H9 (cell line): Measurements from ENCODE around the gene SH3TC2. TPM values are rescaled to one million over a fixed set of nuclear protein-coding genes. Genes with fewer than 3 reads are reported as not detected.

Experiments used
- DNase-seq: peaks from one replicate; pipeline ENCODE4 v3.0.0-alpha.2; 2017
- H2AFZ ChIP-seq: one replicate; pipeline ENCODE4 v1.6.1; 2013; ENCODE audit warnings: mild to moderate bottlenecking, low read length, control low read depth, moderate library complexity
- H2AK5ac ChIP-seq: 2 replicates; pipeline ENCODE4 v1.6.1; 2013; ENCODE audit warnings: low read length, control low read depth, mixed read lengths; ENCODE audit not compliant: insufficient read length
- H2BK120ac ChIP-seq: one replicate; pipeline ENCODE4 v1.6.1; 2013; ENCODE audit warnings: low read depth, mild to moderate bottlenecking, low read length, control low read depth, inconsistent platforms; ENCODE audit not compliant: poor library complexity, severe bottlenecking
- H2BK12ac ChIP-seq: 2 replicates; pipeline ENCODE4 v1.6.1; 2013; ENCODE audit warnings: low read length, control low read depth, mixed read lengths, low read depth; ENCODE audit not compliant: insufficient read length
- H2BK15ac ChIP-seq: 2 replicates; pipeline ENCODE4 v1.6.1; 2013; ENCODE audit warnings: low read depth, low read length, control low read depth
- H2BK20ac ChIP-seq: one replicate; pipeline ENCODE4 v1.6.1; 2013; ENCODE audit warnings: low read depth, mild to moderate bottlenecking, low read length, control low read depth, inconsistent platforms; ENCODE audit not compliant: poor library complexity, severe bottlenecking
- H2BK5ac ChIP-seq: 2 replicates; pipeline ENCODE4 v1.6.1; 2013; ENCODE audit warnings: low read length, control low read depth, mixed read lengths; ENCODE audit not compliant: insufficient read length
- H3K14ac ChIP-seq: 2 replicates; pipeline ENCODE4 v1.6.1; 2013; ENCODE audit warnings: low read length, control low read depth; ENCODE audit not compliant: insufficient read depth
- H3K18ac ChIP-seq: 2 replicates; pipeline ENCODE4 v1.6.1; 2013; ENCODE audit warnings: low read depth, mild to moderate bottlenecking, mixed read lengths, low read length, control low read depth; ENCODE audit not compliant: insufficient read length
- H3K23ac ChIP-seq: 2 replicates; pipeline ENCODE4 v1.6.1; 2013; ENCODE audit warnings: low read length, control low read depth, mixed read lengths, low read depth; ENCODE audit not compliant: insufficient read length
- H3K23me2 ChIP-seq: 2 replicates; pipeline ENCODE4 v1.6.1; 2013; ENCODE audit warnings: low read depth, mild to moderate bottlenecking, mixed read lengths, low read length, control low read depth; ENCODE audit not compliant: insufficient read length, poor library complexity, severe bottlenecking
- H3K27ac ChIP-seq: 2 replicates; pipeline ENCODE4 v1.5.1; 2013; ENCODE audit warnings: low read length, control low read depth, mixed read lengths, low read depth; ENCODE audit not compliant: insufficient read length
- H3K27me3 ChIP-seq: 2 replicates; pipeline ENCODE4 v1.6.1; 2013; ENCODE audit warnings: low read length, control low read depth, inconsistent platforms; ENCODE audit not compliant: insufficient read depth
- H3K4ac ChIP-seq: 2 replicates; pipeline ENCODE4 v1.6.1; 2013; ENCODE audit warnings: low read depth, mild to moderate bottlenecking, control low read depth, inconsistent platforms, low read length, moderate library complexity
- H3K4me1 ChIP-seq: 2 replicates; pipeline ENCODE4 v1.6.1; 2013; ENCODE audit warnings: low read length, control low read depth, inconsistent platforms; ENCODE audit not compliant: insufficient read depth
- H3K4me2 ChIP-seq: 2 replicates; pipeline ENCODE4 v1.6.1; 2013; ENCODE audit warnings: low read length, control low read depth, mixed read lengths; ENCODE audit not compliant: insufficient read length, insufficient read depth
- H3K56ac ChIP-seq: 2 replicates; pipeline ENCODE4 v1.6.1; 2013; ENCODE audit warnings: low read depth, mild to moderate bottlenecking, mixed read lengths, low read length, control low read depth; ENCODE audit not compliant: insufficient read length
- H3K79me1 ChIP-seq: 2 replicates; pipeline ENCODE4 v1.6.1; 2013; ENCODE audit warnings: low read depth, mild to moderate bottlenecking, moderate library complexity, low read length, control low read depth, inconsistent platforms; ENCODE audit not compliant: insufficient read depth, poor library complexity, severe bottlenecking
- H3K79me2 ChIP-seq: 2 replicates; pipeline ENCODE4 v1.6.1; 2013; ENCODE audit warnings: low read length, control low read depth, inconsistent platforms; ENCODE audit not compliant: insufficient read depth
- H3K9ac ChIP-seq: 2 replicates; pipeline ENCODE4 v1.6.1; 2013; ENCODE audit warnings: low read length, control low read depth, mixed read lengths; ENCODE audit not compliant: insufficient read length; ENCODE audit errors: extremely low read depth
- H3K9me3 ChIP-seq: one replicate; pipeline ENCODE4 v1.6.1; 2013; ENCODE audit warnings: low read depth, low read length, inconsistent platforms; ENCODE audit not compliant: control insufficient read depth
- H3T11ph ChIP-seq: one replicate; pipeline ENCODE4 v1.6.1; 2013; ENCODE audit warnings: mild to moderate bottlenecking, low read length, control low read depth, inconsistent platforms
- H4K20me1 ChIP-seq: one replicate; pipeline ENCODE4 v1.6.1; 2013; ENCODE audit not compliant: control insufficient read depth, insufficient read length, insufficient read depth
- H4K5ac ChIP-seq: 2 replicates; pipeline ENCODE4 v1.6.1; 2013; ENCODE audit warnings: low read depth, mild to moderate bottlenecking, mixed read lengths, low read length, control low read depth; ENCODE audit not compliant: insufficient read length
- H4K8ac ChIP-seq: replicated peaks from 2 replicates; pipeline ENCODE4 v1.6.1; 2013; ENCODE audit warnings: low read length, control low read depth, mixed read lengths, low read depth; ENCODE audit not compliant: insufficient read length
- H4K91ac ChIP-seq: 2 replicates; pipeline ENCODE4 v1.6.1; 2013; ENCODE audit warnings: low read depth, mild to moderate bottlenecking, moderate library complexity, mixed read lengths, low read length, control low read depth; ENCODE audit not compliant: insufficient read length
- H3K27ac Mint-ChIP-seq, 3 experiments: 2 replicates in 2 of 3; 3 replicates in 1 of 3; pipeline ENCODE4 v1.8.0; 2020 to 2021; ENCODE audit warnings: mixed read lengths in 3 of 3, mild to moderate bottlenecking in 1 of 3, moderate library complexity in 1 of 3
- H3K27me3 Mint-ChIP-seq: 2 replicates; pipeline ENCODE4 v1.8.0; 2021; ENCODE audit warnings: low read depth, mild to moderate bottlenecking, moderate library complexity, mixed read lengths
- H3K36me3 Mint-ChIP-seq, 3 experiments: 2 replicates in 2 of 3; 3 replicates in 1 of 3; pipeline ENCODE4 v1.8.0; 2020 to 2021; ENCODE audit warnings: low read depth in 3 of 3, mixed read lengths in 3 of 3; ENCODE audit not compliant: insufficient read depth in 1 of 3
- H3K4me1 Mint-ChIP-seq, 2 experiments: 2 replicates each; pipeline ENCODE4 v1.8.0; 2020; ENCODE audit warnings: mixed read lengths in 2 of 2
- H3K4me3 Mint-ChIP-seq, 2 experiments: 2 replicates in 1 of 2; 3 replicates in 1 of 2; pipeline ENCODE4 v1.8.0; 2020 to 2021; ENCODE audit warnings: mild to moderate bottlenecking in 2 of 2, mixed read lengths in 2 of 2, moderate library complexity in 1 of 2
- H3K9me3 Mint-ChIP-seq, 2 experiments: 2 replicates in 1 of 2; 3 replicates in 1 of 2; pipeline ENCODE4 v1.8.0; 2020; ENCODE audit warnings: mild to moderate bottlenecking in 2 of 2, mixed read lengths in 2 of 2, moderate library complexity in 1 of 2
- WGBS: extraction: QIAGEN DNeasy Blood & Tissue Kit; methylation state at CpG from one replicate; pipeline ENCODE4 v1.1.7; 2013; ENCODE audit warnings: missing lambda C conversion rate, low lambda C conversion rate, mixed read lengths; ENCODE audit not compliant: insufficient read length; ENCODE audit errors: extremely low coverage; 5-methylcytosine and 5-hydroxymethylcytosine counted together
- total RNA-seq: library from RNA; stranded (reverse); gene quantifications from 2 replicates; pipeline ENCODE4 v1.2.1, GENCODE V29; 2021
- TF ChIP-seq, protein P1 (sequence below): fragments of 200-600 bp; sonication (generic); conservative IDR thresholded peaks from 3 replicates; pipeline ENCODE4 v1.8.0; 2021; ENCODE audit warnings: antibody characterized with exemption, mild to moderate bottlenecking

SH3TC2 gene
- total RNA-seq, 1 experiment from 2014 or later: not detected

DNA sequence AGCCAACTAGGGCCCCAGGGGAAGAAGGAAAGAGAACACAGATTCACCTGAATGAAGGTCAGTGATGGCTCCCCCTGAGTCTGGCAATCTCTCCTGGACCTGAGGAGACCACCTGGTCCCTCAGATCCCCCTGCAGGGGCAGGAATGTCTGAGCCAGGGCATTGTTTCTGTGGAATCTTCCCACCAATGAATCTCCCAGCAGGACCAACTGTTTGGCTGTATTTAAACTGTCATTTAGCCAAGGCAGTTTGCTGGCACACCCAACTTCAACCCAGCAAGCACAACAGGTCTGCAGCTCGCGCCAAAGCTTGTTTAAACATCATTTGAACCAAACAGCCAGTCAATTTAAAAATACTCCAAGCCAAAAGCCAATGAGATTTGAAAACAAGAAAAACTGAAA is 92.6 kb downstream of the SH3TC2 start:
- Histone ChIP-seq H3T11ph (no peak overlapping the region), H3K23ac (no peak overlapping the region), H2BK12ac (no peak overlapping the region), H3K79me1 (no peaks in the 10 kb centered on the region), H2BK15ac (no peak overlapping the region), H3K79me2 (no peaks in the 10 kb centered on the region), H2AFZ (no peak overlapping the region), H3K9me3 (no peaks in the 10 kb centered on the region), H4K8ac (no peak overlapping the region), H4K20me1 (no peaks in the 10 kb centered on the region), H3K4me1 (peaks cover 5% of the 10 kb centered on the region; the same call in 1 of the 2 replicates), H3K14ac (no peak overlapping the region), H3K23me2 (no peaks in the 10 kb centered on the region), H4K5ac (no peak overlapping the region), H2BK20ac (no peak overlapping the region), H3K27ac (no peak overlapping the region), H2AK5ac (no peak overlapping the region), H3K56ac (no peak overlapping the region), H4K91ac (no peak overlapping the region), H3K27me3 (no peaks in the 10 kb centered on the region), H3K9ac (no peak overlapping the region), H2BK120ac (no peak overlapping the region), H3K18ac (no peak overlapping the region), H3K4me2 (no peak overlapping the region), H3K4ac (no peak overlapping the region), H2BK5ac (no peak overlapping the region)
- WGBS: no CpG with 5 or more reads among the region's 2 CpGs
- H3K36me3 Mint-ChIP-seq: no peaks in the 10 kb centered on the region
- DNase-seq: peak; percentile 37
- peak overlapping the region in 2 of 3 experiments; percentile 61 to 93; a peak in 4 of 7 replicates for H3K27ac Mint-ChIP-seq
- H3K9me3 Mint-ChIP-seq: no peaks in the 10 kb centered on the region
- H3K27me3 Mint-ChIP-seq: no peaks in the 10 kb centered on the region; the same call in 1 of the 2 replicates
- TF ChIP-seq, protein P1, sequence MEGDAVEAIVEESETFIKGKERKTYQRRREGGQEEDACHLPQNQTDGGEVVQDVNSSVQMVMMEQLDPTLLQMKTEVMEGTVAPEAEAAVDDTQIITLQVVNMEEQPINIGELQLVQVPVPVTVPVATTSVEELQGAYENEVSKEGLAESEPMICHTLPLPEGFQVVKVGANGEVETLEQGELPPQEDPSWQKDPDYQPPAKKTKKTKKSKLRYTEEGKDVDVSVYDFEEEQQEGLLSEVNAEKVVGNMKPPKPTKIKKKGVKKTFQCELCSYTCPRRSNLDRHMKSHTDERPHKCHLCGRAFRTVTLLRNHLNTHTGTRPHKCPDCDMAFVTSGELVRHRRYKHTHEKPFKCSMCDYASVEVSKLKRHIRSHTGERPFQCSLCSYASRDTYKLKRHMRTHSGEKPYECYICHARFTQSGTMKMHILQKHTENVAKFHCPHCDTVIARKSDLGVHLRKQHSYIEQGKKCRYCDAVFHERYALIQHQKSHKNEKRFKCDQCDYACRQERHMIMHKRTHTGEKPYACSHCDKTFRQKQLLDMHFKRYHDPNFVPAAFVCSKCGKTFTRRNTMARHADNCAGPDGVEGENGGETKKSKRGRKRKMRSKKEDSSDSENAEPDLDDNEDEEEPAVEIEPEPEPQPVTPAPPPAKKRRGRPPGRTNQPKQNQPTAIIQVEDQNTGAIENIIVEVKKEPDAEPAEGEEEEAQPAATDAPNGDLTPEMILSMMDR: no peak
- H3K4me1 Mint-ChIP-seq: peaks cover 15 to 17% of the 10 kb centered on the region in 2 experiments
- H3K4me3 Mint-ChIP-seq: no peak overlapping the region
